AG04449 (cell line): ENCODE data around the gene GNAO1.

Experiments used
- CTCF ChIA-PET: fragments of 350-600 bp; formaldehyde crosslinking; extraction: SDS; loops from one replicate; lab custom pipeline; 2021; ENCODE audit warnings: antibody characterized with exemption; lab: Yijun Ruan, JAX
- POLR2A ChIA-PET: fragments of 400-600, 350-600 bp; formaldehyde crosslinking; extraction: SDS; loops from one replicate; lab custom pipeline; 2020; ENCODE audit warnings: antibody characterized with exemption, inconsistent platforms; lab: Yijun Ruan, JAX
- DNase-seq: peaks from one replicate; pipeline ENCODE4 v3.0.0-alpha.2; 2010; ENCODE audit warnings: low read depth, low spot score
- H3K4me3 ChIP-seq: 2 replicates; pipeline ENCODE4 v1.5.1; 2011; ENCODE audit warnings: low read depth, mild to moderate bottlenecking, control low read depth, low read length
- TF ChIP-seq, protein P1 (sequence below): IDR thresholded peaks from one replicate; pipeline ENCODE4 v1.5.1; 2011; ENCODE audit warnings: mild to moderate bottlenecking, moderate library complexity, low read length, control low read depth, inconsistent platforms; ENCODE audit not compliant: insufficient read depth; ENCODE audit errors: missing control alignments

GNAO1 gene

DNA sequence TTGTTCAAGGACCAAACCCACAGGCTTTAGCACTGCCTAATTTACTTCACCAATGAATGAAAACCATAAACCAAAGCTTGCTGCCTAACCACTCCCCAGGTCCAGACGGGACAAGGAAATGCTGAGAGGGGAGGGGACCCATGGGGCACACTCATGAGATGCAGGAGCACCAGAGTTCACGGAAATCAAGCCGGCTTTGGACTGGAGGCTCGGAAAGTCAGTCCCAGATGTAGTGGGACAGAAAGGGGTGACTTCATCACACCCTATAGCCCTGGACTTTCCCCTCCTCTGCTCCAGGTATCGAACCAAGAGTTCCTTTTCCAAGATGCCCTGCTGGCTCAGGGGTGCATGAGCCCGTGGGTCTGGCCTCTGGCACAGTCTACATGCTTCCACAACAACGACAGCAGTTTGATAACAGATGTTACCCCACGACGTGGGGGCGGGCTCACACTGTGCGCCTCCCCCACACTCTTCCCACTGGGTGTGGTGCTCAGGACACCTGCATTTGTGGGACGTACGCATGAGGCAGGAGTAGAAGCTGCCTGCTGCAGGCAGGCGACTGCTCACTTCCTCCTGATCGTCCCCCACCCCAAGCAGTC is 170.9 kb downstream of the GNAO1 start:
- H3K4me3 ChIP-seq, result no peak overlapping the region
- ChIA-PET CTCF (interaction anchor here (0.7 to 1.6 kb wide), 2 partner anchors 9 to 1638 kb away, joined by 3 to 4 read pairs; no protein-coding TSS in a partner anchor), POLR2A (no interaction called here)
- TF ChIP-seq, protein P1, sequence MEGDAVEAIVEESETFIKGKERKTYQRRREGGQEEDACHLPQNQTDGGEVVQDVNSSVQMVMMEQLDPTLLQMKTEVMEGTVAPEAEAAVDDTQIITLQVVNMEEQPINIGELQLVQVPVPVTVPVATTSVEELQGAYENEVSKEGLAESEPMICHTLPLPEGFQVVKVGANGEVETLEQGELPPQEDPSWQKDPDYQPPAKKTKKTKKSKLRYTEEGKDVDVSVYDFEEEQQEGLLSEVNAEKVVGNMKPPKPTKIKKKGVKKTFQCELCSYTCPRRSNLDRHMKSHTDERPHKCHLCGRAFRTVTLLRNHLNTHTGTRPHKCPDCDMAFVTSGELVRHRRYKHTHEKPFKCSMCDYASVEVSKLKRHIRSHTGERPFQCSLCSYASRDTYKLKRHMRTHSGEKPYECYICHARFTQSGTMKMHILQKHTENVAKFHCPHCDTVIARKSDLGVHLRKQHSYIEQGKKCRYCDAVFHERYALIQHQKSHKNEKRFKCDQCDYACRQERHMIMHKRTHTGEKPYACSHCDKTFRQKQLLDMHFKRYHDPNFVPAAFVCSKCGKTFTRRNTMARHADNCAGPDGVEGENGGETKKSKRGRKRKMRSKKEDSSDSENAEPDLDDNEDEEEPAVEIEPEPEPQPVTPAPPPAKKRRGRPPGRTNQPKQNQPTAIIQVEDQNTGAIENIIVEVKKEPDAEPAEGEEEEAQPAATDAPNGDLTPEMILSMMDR, result no peak
- DNase-seq, result no peak

GRCh38 chr16:56362706-56363105 is 171.4 kb downstream of the GNAO1 start:
- TF ChIP-seq, protein P1, result no peak
- ChIA-PET CTCF (interaction anchor here (1.6 kb wide), 1 partner anchor 8 kb away, joined by 4 read pairs; no protein-coding TSS in a partner anchor), POLR2A (no interaction called here)
- no peak for DNase-seq
- no peak overlapping the region for H3K4me3 ChIP-seq

DNA sequence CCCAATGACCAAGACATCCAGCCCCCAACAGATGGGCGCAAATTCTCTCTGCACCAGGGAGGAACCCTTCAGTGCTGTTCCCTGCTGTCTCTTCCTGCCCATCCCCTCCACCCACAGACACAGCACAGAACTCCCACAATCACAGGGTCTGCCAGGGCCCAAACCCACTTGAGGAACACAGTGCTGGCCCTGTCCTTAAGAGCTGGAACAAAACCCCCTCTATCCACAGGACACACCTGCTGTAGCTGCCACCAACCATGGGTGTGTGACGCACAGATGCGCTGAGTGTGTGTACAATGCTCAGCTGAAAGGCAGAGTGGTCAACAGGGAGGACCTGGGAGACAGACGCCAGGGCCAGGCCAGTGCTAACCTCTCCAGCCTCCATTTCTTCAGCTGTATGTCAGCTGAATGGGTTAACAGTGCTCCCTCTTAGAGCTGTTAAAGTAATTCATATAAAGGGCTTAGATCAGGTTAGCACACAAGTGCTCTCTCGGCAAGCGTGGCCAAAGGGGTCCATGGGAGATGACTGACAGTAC is 172.0 kb downstream of the GNAO1 start:
- TF ChIP-seq, protein P1, result no peak
- DNase-seq, result no peak
- H3K4me3 ChIP-seq, result no peak overlapping the region
- POLR2A ChIA-PET, result no interaction called here
- CTCF ChIA-PET, result no interaction called here

GRCh38 chr16:56363781-56364565 is 172.7 kb downstream of the GNAO1 start:
- no peak overlapping the region for H3K4me3 ChIP-seq
- TF ChIP-seq, protein P1, result no peak
- POLR2A ChIA-PET, result no interaction called here
- no peak for DNase-seq
- CTCF ChIA-PET, result interaction anchor here (7.1 kb wide), 1 partner anchor 8 kb away, joined by 49 read pairs; no protein-coding TSS in a partner anchor

DNA sequence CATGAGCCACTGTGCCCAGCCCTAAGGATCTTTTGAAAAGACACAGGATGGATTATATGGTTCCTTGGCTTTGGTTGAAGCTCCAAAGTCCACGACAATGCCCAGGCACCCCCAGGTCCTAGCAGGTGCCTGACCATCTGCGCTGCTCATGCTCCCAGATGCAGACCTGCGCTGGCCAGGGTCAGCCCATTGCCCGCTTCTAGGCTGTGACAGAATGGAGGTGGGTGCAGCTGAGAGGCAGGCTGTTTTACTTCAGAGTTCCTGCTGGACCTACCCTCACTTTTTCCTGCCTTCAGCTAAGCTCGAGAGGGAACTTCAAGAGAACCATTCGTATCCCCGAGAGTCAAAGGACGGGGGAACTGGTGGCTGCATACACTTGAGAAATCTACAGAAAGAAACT is 173.6 kb downstream of the GNAO1 start:
- CTCF ChIA-PET, result interaction anchor here (7.1 kb wide), 1 partner anchor 9 kb away, joined by 49 read pairs; no protein-coding TSS in a partner anchor
- POLR2A ChIA-PET, result no interaction called here
- DNase-seq, result no peak
- H3K4me3 ChIP-seq, result no peak overlapping the region
- TF ChIP-seq, protein P1, result no peak

- ChIA-PET POLR2A (no interaction called here), CTCF (interaction anchor here (1.0 to 7.1 kb wide), 2 partner anchors 10 to 20 kb away, joined by 5 to 49 read pairs; no protein-coding TSS in a partner anchor)
These were observed 174.3 kb downstream of the GNAO1 start for GRCh38 chr16:56365552-56365951.

More at GRCh38 chr16:56365552-56365951, 174.3 kb downstream of the GNAO1 start:
- TF ChIP-seq, protein P1, result no peak
- no peak for DNase-seq
- H3K4me3 ChIP-seq, result no peak overlapping the region
